ENCODE measurements around the gene ADAM21. TPM values are rescaled to one million over a fixed set of nuclear protein-coding genes. Genes with fewer than 3 reads are reported as not detected.
"Not testable (repeated sequence)": the region's sequence is repeated elsewhere in the genome, so short reads cannot be mapped to it uniquely, and the experiment has no call there.

ADAM21 gene
- 0.04 TPM for polyA plus RNA-seq (2013, experiment 1 of 2)
- 0.04 TPM for polyA plus RNA-seq (2013, experiment 2 of 2)

DNA sequence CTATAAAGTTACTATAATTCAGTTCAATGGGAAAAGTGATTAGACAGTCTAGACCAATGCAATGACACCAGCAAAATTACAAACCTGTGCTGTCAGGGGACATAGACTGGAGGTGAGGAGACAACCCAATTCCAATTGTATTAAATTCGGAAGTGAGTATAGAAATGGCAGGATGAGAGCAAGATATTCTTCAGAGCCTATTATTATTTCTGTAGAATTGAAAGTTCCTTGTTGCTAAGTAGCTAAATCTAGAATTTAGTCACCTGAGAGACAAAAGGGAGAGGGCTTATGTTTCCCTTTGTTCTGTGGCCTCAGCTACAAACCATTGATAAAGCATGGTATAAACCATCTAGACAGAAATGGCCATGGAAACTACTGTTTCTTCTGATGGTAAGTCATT lies at the start of gene ADAM21:
TSS of gene ADAM21 (plus strand) at position 301 of the 400 bp plus-strand sequence. CDS start 5,326 bp downstream, outside the sequence.
- Histone ChIP-seq H4K8ac (ENCODE audit: low read depth, low read length) (no peak within 1 kb of the TSS), H2BK12ac (ENCODE audit: low read length) (no peak within 1 kb of the TSS), H3K9ac (ENCODE audit: low read depth, low read length, poor library complexity) (no peak within 1 kb of the TSS), H4K91ac (ENCODE audit: low read depth, low read length, poor library complexity) (no peak within 1 kb of the TSS), H3K4me3 (ENCODE audit: low read length in 2 of 2) (no peak within 1 kb of the TSS), H3K36me3 (replicated peaks in 1 of 2; ENCODE audit: control insufficient read depth in 2 of 2, insufficient read depth in 2 of 2, low read length in 2 of 2) (no peaks in the 10 kb centered on the region), H3K14ac (ENCODE audit: low read length) (no peak within 1 kb of the TSS), H2BK120ac (ENCODE audit: low read depth, low read length) (no peak within 1 kb of the TSS), H3K9me3 (replicated peaks in 1 of 2; ENCODE audit: control insufficient read depth in 2 of 2, insufficient read depth in 1 of 2, low read depth in 1 of 2, low read length in 2 of 2) (peaks cover 0 to 2% of the 10 kb centered on the region in 2 donors), H3K27me3 (ENCODE audit: control insufficient read depth in 3 of 3, insufficient read depth in 3 of 3, low read depth in 1 of 3, low read length in 3 of 3) (no peaks in the 10 kb centered on the region), H3K4me2 (ENCODE audit: insufficient read depth, low read length, poor library complexity, severe bottlenecking) (no peak within 1 kb of the TSS), H3K79me1 (ENCODE audit: low read depth, low read length) (no peaks in the 10 kb centered on the region), H3K4ac (ENCODE audit: low read length) (no peak within 1 kb of the TSS), H2AFZ (ENCODE audit: low read length) (no peak within 1 kb of the TSS), H2BK5ac (ENCODE audit: low read length) (no peak within 1 kb of the TSS), H2BK15ac (ENCODE audit: low read length) (no peak within 1 kb of the TSS), H3K27ac (replicated peaks; ENCODE audit: low read length) (no peak within 1 kb of the TSS), H3K4me1 (ENCODE audit: control insufficient read depth in 2 of 2, insufficient read depth in 1 of 2, low read depth in 1 of 2, low read length in 2 of 2) (peaks cover 0 to 3% of the 10 kb centered on the region in 2 donors), H3K23ac (ENCODE audit: low read depth, low read length, poor library complexity) (no peak within 1 kb of the TSS), H2AK5ac (ENCODE audit: low read depth, low read length) (no peak within 1 kb of the TSS), H3K18ac (ENCODE audit: low read length) (no peak within 1 kb of the TSS)
- no peak for DNase-seq (ENCODE audit: low spot score)
- WGBS, 2 donors (ENCODE audit: extremely low coverage in 2 of 2, insufficient read length in 2 of 2, insufficient replicate concordance in 1 of 2), result no CpG with 5 or more reads among the region's 1 CpG

DNA sequence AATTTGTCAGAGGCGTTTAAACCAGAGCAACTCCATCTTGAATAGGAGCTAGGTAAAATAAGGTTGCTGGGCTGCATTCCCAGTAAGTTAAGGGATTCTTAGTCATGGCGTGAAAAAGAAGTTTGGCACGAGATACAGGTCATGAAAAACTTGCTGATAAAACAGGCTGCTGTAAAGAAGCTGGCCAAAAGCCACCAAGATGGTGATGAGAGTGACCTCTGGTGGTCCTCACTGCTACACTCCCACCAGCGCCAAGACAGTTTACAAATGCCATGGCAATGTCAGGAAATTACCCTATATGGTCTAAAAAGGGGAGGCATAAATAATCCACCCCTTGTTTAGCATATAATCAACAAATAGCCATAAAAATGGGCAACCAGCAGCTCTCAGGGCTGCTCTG lies 48.6 kb upstream of the ADAM21 start:
- H4K8ac ChIP-seq (ENCODE audit: low read depth, low read length); H3K9ac ChIP-seq (ENCODE audit: low read depth, low read length, poor library complexity); H2BK12ac ChIP-seq (ENCODE audit: low read length); H3K9me3 ChIP-seq (replicated peaks in 1 of 2; ENCODE audit: control insufficient read depth in 2 of 2, insufficient read depth in 1 of 2, low read depth in 1 of 2, low read length in 2 of 2); H3K23ac ChIP-seq (ENCODE audit: low read depth, low read length, poor library complexity); H3K14ac ChIP-seq (ENCODE audit: low read length); H2AFZ ChIP-seq (ENCODE audit: low read length); H4K91ac ChIP-seq (ENCODE audit: low read depth, low read length, poor library complexity); H3K4ac ChIP-seq (ENCODE audit: low read length); H2BK5ac ChIP-seq (ENCODE audit: low read length); H3K4me1 ChIP-seq (ENCODE audit: control insufficient read depth in 2 of 2, insufficient read depth in 1 of 2, low read depth in 1 of 2, low read length in 2 of 2); H2AK5ac ChIP-seq (ENCODE audit: low read depth, low read length); H3K27ac ChIP-seq (replicated peaks; ENCODE audit: low read length); H2BK120ac ChIP-seq (ENCODE audit: low read depth, low read length); H2BK15ac ChIP-seq (ENCODE audit: low read length); DNase-seq (ENCODE audit: low spot score); H3K4me2 ChIP-seq (ENCODE audit: insufficient read depth, low read length, poor library complexity, severe bottlenecking); H3K4me3 ChIP-seq (ENCODE audit: low read length in 2 of 2); H3K18ac ChIP-seq (ENCODE audit: low read length); H3K27me3 ChIP-seq (ENCODE audit: control insufficient read depth in 3 of 3, insufficient read depth in 3 of 3, low read depth in 1 of 3, low read length in 3 of 3); H3K79me1 ChIP-seq (ENCODE audit: low read depth, low read length): not testable (repeated sequence)
- H3K36me3 ChIP-seq (replicated peaks in 1 of 2; ENCODE audit: control insufficient read depth in 2 of 2, insufficient read depth in 2 of 2, low read length in 2 of 2), result peaks cover 1 to 10% of the 10 kb centered on the region in 2 donors
- no CpG with 5 or more reads among the region's 4 CpGs for WGBS, 2 donors (ENCODE audit: extremely low coverage in 2 of 2, insufficient read length in 2 of 2, insufficient replicate concordance in 1 of 2)

DNA sequence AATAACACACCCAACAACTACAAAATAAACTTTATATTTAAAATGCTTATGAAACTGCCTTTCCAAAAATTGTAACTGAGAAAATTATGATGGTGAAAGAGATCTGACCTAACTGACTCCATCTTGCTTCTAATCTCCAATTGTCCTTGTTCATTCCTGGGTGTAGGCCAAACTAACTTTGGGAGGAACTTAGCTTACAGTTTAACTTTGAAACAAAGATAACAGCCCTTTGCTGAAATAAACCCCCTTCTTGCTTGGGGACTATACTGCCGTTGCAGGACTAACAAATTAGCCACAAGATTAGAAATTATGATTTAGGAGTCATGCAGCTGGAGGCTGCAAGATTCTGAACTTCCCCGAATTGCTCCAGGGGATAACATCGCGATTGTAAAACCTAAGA lies 45.8 kb upstream of the ADAM21 start:
- not testable (repeated sequence) for H2AFZ ChIP-seq (ENCODE audit: low read length); H2AK5ac ChIP-seq (ENCODE audit: low read depth, low read length); H2BK120ac ChIP-seq (ENCODE audit: low read depth, low read length); H3K79me1 ChIP-seq (ENCODE audit: low read depth, low read length); H2BK5ac ChIP-seq (ENCODE audit: low read length); H3K9ac ChIP-seq (ENCODE audit: low read depth, low read length, poor library complexity); H2BK12ac ChIP-seq (ENCODE audit: low read length); H3K4me1 ChIP-seq (ENCODE audit: control insufficient read depth in 2 of 2, insufficient read depth in 1 of 2, low read depth in 1 of 2, low read length in 2 of 2); H3K4ac ChIP-seq (ENCODE audit: low read length); H3K23ac ChIP-seq (ENCODE audit: low read depth, low read length, poor library complexity); DNase-seq (ENCODE audit: low spot score); H3K4me2 ChIP-seq (ENCODE audit: insufficient read depth, low read length, poor library complexity, severe bottlenecking); H4K91ac ChIP-seq (ENCODE audit: low read depth, low read length, poor library complexity); H3K18ac ChIP-seq (ENCODE audit: low read length); H3K27ac ChIP-seq (replicated peaks; ENCODE audit: low read length); H3K14ac ChIP-seq (ENCODE audit: low read length); H3K4me3 ChIP-seq (ENCODE audit: low read length in 2 of 2); H3K9me3 ChIP-seq (replicated peaks in 1 of 2; ENCODE audit: control insufficient read depth in 2 of 2, insufficient read depth in 1 of 2, low read depth in 1 of 2, low read length in 2 of 2); H4K8ac ChIP-seq (ENCODE audit: low read depth, low read length); H3K27me3 ChIP-seq (ENCODE audit: control insufficient read depth in 3 of 3, insufficient read depth in 3 of 3, low read depth in 1 of 3, low read length in 3 of 3); H2BK15ac ChIP-seq (ENCODE audit: low read length)
- no CpG with 5 or more reads among the region's 4 CpGs for WGBS, 2 donors (ENCODE audit: extremely low coverage in 2 of 2, insufficient read length in 2 of 2, insufficient replicate concordance in 1 of 2)
- peaks cover 4 to 24% of the 10 kb centered on the region in 2 donors for H3K36me3 ChIP-seq (replicated peaks in 1 of 2; ENCODE audit: control insufficient read depth in 2 of 2, insufficient read depth in 2 of 2, low read length in 2 of 2)

DNA sequence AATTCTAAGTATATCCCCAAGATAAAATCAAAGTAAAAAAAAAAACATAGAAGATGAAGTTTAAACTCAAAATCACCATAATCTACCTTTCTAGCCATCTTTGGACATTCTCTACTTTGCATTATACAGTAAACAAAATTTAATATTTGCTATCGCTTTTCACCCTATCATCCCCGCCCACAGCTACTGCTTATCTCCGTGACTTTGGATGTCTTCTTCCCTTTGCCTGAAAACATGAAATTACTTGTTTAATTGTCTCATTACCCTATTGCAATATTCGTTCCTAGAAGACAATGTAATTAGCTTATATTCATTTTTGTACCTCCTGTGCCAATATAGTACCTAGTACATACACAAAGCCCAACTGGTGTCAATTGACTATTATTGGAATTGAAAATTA lies 44.4 kb upstream of the ADAM21 start:
- Histone ChIP-seq H3K4me2 (ENCODE audit: insufficient read depth, low read length, poor library complexity, severe bottlenecking) (no peak overlapping the region), H3K27ac (replicated peaks; ENCODE audit: low read length) (no peak overlapping the region), H3K18ac (ENCODE audit: low read length) (no peak overlapping the region), H3K14ac (ENCODE audit: low read length) (no peak overlapping the region), H2BK5ac (ENCODE audit: low read length) (no peak overlapping the region), H3K9me3 (replicated peaks in 1 of 2; ENCODE audit: control insufficient read depth in 2 of 2, insufficient read depth in 1 of 2, low read depth in 1 of 2, low read length in 2 of 2) (peaks cover 0 to 3% of the 10 kb centered on the region in 2 donors), H4K91ac (ENCODE audit: low read depth, low read length, poor library complexity) (no peak overlapping the region), H2BK120ac (ENCODE audit: low read depth, low read length) (no peak overlapping the region), H3K4ac (ENCODE audit: low read length) (no peak overlapping the region), H3K79me1 (ENCODE audit: low read depth, low read length) (peaks cover 4% of the 10 kb centered on the region), H3K4me3 (ENCODE audit: low read length in 2 of 2) (no peak overlapping the region), H3K4me1 (ENCODE audit: control insufficient read depth in 2 of 2, insufficient read depth in 1 of 2, low read depth in 1 of 2, low read length in 2 of 2) (no peaks in the 10 kb centered on the region), H4K8ac (ENCODE audit: low read depth, low read length) (no peak overlapping the region), H2AFZ (ENCODE audit: low read length) (no peak overlapping the region), H3K23ac (ENCODE audit: low read depth, low read length, poor library complexity) (no peak overlapping the region), H2BK15ac (ENCODE audit: low read length) (no peak overlapping the region), H3K9ac (ENCODE audit: low read depth, low read length, poor library complexity) (no peak overlapping the region), H3K36me3 (replicated peaks in 1 of 2; ENCODE audit: control insufficient read depth in 2 of 2, insufficient read depth in 2 of 2, low read length in 2 of 2) (peaks cover 4 to 28% of the 10 kb centered on the region in 2 donors), H2AK5ac (ENCODE audit: low read depth, low read length) (no peak overlapping the region), H3K27me3 (ENCODE audit: control insufficient read depth in 3 of 3, insufficient read depth in 3 of 3, low read depth in 1 of 3, low read length in 3 of 3) (no peaks in the 10 kb centered on the region), H2BK12ac (ENCODE audit: low read length) (no peak overlapping the region)
- no CpG with 5 or more reads among the region's 4 CpGs for WGBS, 2 donors (ENCODE audit: extremely low coverage in 2 of 2, insufficient read length in 2 of 2, insufficient replicate concordance in 1 of 2)
- DNase-seq (ENCODE audit: low spot score), result no peak

All from neuronal stem cell (in vitro differentiated cells).